Peyer's patch (tissue), 4 donors: ENCODE data around the gene EZH2. TPM values are rescaled to one million over a fixed set of nuclear protein-coding genes. Genes with fewer than 3 reads are reported as not detected.

Experiments used
- DNase-seq, 3 donors: peaks; one replicate each; pipeline ENCODE4 v3.0.0-alpha.2; 2017 to 2019
- H3K27ac ChIP-seq, 4 donors: fragments of 200-600 bp; sonication (generic); one replicate each; pipeline ENCODE4 v1.5.1; 2016 to 2019
- H3K27me3 ChIP-seq, 2 donors: fragments of 200-600 bp; sonication (generic); one replicate each; pipeline ENCODE4 v1.5.1; 2019
- H3K36me3 ChIP-seq, 3 donors: fragments of 200-600 bp; sonication (generic); one replicate each; pipeline ENCODE4 v1.5.1; 2016 to 2019
- H3K4me1 ChIP-seq, 4 donors: fragments of 200-600 bp; sonication (generic); one replicate each; pipeline ENCODE4 v1.5.1; 2016 to 2019
- H3K4me3 ChIP-seq, 4 donors: fragments of 200-600 bp; sonication (generic); 1 replicate in 3 of 4; 2 replicates in 1 of 4; pipeline ENCODE4 v1.5.1; 2016 to 2019; ENCODE audit warnings: mild to moderate bottlenecking in 1 of 4
- H3K9me3 ChIP-seq, 4 donors: fragments of 200-600 bp; sonication (generic); one replicate each; pipeline ENCODE4 v1.5.1; 2016 to 2019; ENCODE audit warnings: mild to moderate bottlenecking in 1 of 4
- CTCF ChIP-seq, 6 experiments: fragments of 450-650 bp in 4 of 6; fragments of 200-600 bp in 2 of 6; sonication (generic) in 1 of 6; IDR thresholded peaks; one replicate each; pipeline ENCODE4 v1.5.1; 2017 to 2019; ENCODE audit warnings: antibody characterized with exemption in 6 of 6, mild to moderate bottlenecking in 3 of 6, moderate library complexity in 1 of 6
- POLR2A ChIP-seq, 2 donors: fragments of 450-650 bp; IDR thresholded peaks; one replicate each; pipeline ENCODE4 v1.5.1; 2017; ENCODE audit warnings: antibody characterized with exemption in 2 of 2, mild to moderate bottlenecking in 2 of 2, moderate library complexity in 2 of 2
- total RNA-seq, 4 donors: library from RNA; depleted of rRNA; stranded (reverse); fragments of >200 nt; gene quantifications; one replicate each; pipeline ENCODE4 v1.1.0, GENCODE V29; 2016

EZH2 gene
- total RNA-seq, 4 donors from 2014 or later: 7.4 to 30.5 (median 8.2) TPM

DNA sequence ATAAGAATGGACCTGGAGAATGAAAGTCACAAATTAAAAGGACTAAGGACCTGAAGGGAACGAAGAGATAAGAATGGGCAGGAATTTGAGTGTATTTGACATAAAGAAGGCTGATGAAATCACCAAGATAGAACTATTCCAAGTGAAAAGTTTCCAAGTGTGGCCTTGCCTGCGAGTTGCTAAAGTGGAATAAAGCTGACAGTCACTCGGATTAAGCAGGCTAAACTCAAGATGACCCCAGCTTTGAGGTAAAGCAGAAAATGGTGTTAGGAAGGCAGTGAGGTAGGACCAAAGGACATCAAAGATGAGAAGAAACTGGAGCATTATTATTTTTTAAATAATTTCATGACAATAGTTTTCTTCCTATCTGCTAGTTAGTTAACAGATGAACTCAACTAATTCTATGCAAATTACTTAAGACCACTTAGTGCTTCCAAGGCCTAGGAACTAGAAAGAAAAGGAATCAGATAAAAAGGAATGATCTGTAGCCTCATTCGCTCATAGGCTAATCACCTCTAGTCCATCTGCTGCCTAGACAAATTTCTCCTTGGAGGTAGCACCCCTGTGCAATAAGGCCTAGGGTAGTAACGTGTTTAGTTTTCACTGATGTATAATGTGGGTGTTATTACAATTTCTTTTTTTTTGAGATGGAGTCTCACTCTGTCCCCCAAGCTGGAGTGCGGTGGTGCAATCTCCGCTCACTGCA lies 34.5 kb downstream of the EZH2 start:
- H3K9me3 ChIP-seq: no peaks in the 10 kb centered on the region
- no peak for TF ChIP-seq CTCF (IDR thresholded peaks at IDR 0.05)
- no peaks in the 10 kb centered on the region for H3K4me1 ChIP-seq
- H3K4me3 ChIP-seq: no peak overlapping the region
- no peaks in the 10 kb centered on the region for H3K36me3 ChIP-seq
- H3K27ac ChIP-seq: no peak overlapping the region
- DNase-seq: no peak
- H3K27me3 ChIP-seq: no peaks in the 10 kb centered on the region

GRCh38 chr7:148847815-148848734 lies 36.0 kb downstream of the EZH2 start:
- H3K27ac ChIP-seq: no peak overlapping the region
- no peak for DNase-seq
- H3K36me3 ChIP-seq: no peaks in the 10 kb centered on the region
- H3K9me3 ChIP-seq: no peaks in the 10 kb centered on the region
- TF ChIP-seq POLR2A (IDR thresholded peaks at IDR 0.05) (no peak), CTCF (IDR thresholded peaks at IDR 0.05) (no peak)
- H3K4me1 ChIP-seq: no peaks in the 10 kb centered on the region
- H3K27me3 ChIP-seq: no peaks in the 10 kb centered on the region
- H3K4me3 ChIP-seq: no peak overlapping the region

DNA sequence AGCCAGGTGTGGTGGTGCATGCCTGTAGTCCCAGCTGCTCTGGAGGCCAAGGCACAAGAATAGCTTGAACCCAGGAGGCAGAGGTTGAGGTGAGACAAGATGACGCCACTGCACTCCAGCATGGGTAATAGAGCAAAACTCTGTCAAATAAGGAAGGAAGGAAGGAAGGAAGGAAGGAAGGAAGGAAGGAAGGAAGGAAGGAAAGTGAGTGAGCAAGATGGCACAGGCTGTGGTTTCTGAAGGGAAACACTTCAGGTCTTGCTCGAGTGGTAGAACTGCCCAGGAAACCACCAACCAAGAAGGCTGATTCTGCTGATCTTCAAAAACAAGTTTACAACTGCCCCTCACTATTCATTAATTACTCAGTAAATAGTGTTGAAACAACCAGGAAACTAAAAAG lies 45.2 kb downstream of the EZH2 start:
- Histone ChIP-seq H3K9me3 (no peaks in the 10 kb centered on the region), H3K4me3 (no peak overlapping the region), H3K27me3 (no peaks in the 10 kb centered on the region), H3K36me3 (no peaks in the 10 kb centered on the region), H3K27ac (no peak overlapping the region), H3K4me1 (no peaks in the 10 kb centered on the region)
- TF ChIP-seq CTCF (IDR thresholded peaks at IDR 0.05) (no peak), POLR2A (IDR thresholded peaks at IDR 0.05) (no peak)
- DNase-seq: no peak

- Histone ChIP-seq H3K36me3 (no peaks in the 10 kb centered on the region), H3K9me3 (no peaks in the 10 kb centered on the region), H3K27ac (no peak overlapping the region), H3K27me3 (no peaks in the 10 kb centered on the region), H3K4me1 (no peaks in the 10 kb centered on the region), H3K4me3 (no peak overlapping the region)
- DNase-seq: no peak
- TF ChIP-seq POLR2A (IDR thresholded peaks at IDR 0.05) (no peak), CTCF (IDR thresholded peaks at IDR 0.05) (no peak)
Measured at GRCh38 chr7:148835854-148836253, 48.2 kb downstream of the EZH2 start.

GRCh38 chr7:148834605-148835004 lies 49.5 kb downstream of the EZH2 start:
- Histone ChIP-seq H3K9me3 (no peaks in the 10 kb centered on the region), H3K27ac (no peak overlapping the region), H3K36me3 (no peaks in the 10 kb centered on the region), H3K4me3 (no peak overlapping the region), H3K4me1 (no peaks in the 10 kb centered on the region), H3K27me3 (no peaks in the 10 kb centered on the region)
- no peak for DNase-seq
- TF ChIP-seq CTCF (IDR thresholded peaks at IDR 0.05) (no peak), POLR2A (IDR thresholded peaks at IDR 0.05) (no peak)
